Measurements from ENCODE around the gene STRN4.
"Not testable (repeated sequence)": the region's sequence is repeated elsewhere in the genome, so short reads cannot be mapped to it uniquely, and the experiment has no call there.

STRN4 gene

DNA sequence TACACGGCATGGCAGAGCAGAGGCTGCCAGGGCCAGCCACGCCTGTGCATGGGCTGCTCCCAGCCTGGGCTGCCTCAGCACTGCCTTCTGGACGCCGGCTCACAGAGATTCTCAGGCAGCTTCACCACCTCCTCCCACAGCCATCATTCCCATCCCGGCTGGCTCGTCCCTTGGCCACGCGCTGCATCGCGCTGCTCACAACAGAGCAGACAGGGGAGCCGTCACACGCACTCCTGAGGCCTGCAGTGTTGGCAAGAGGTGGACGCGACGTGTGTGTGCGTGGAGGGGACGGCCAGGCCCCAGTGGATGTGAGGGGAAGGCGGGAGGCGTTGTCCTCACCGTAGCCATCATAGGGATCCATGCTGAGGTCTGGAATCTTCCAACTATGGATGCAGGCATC lies 21.8 kb downstream of the STRN4 start:
- DNase-seq = no peak

GRCh38 chr19:46723471-46723870 lies 22.8 kb downstream of the STRN4 start:
- DNase-seq = no peak

DNA sequence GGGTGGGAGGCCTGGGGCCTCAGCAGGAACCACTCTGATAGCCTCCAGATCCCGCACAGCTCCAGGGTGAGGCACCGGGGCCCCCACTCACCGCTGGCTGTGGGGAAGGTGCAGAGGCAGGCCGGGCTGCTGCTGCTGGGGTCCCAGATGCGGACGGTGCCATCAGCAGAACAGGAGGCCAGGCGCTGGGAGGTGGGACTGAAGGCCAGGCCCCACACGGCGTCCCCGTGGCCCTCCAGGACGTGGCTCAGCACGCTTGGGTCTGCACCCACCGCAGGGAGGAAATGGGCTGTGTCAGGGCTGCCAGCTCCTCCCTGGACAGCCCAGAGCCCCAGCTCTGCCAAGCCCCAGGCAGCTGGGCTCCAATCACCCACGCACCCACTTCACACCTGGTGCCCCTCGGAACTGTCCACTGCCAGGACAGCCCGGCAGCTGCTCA lies 23.2 kb downstream of the STRN4 start:
- no peak for DNase-seq

DNA sequence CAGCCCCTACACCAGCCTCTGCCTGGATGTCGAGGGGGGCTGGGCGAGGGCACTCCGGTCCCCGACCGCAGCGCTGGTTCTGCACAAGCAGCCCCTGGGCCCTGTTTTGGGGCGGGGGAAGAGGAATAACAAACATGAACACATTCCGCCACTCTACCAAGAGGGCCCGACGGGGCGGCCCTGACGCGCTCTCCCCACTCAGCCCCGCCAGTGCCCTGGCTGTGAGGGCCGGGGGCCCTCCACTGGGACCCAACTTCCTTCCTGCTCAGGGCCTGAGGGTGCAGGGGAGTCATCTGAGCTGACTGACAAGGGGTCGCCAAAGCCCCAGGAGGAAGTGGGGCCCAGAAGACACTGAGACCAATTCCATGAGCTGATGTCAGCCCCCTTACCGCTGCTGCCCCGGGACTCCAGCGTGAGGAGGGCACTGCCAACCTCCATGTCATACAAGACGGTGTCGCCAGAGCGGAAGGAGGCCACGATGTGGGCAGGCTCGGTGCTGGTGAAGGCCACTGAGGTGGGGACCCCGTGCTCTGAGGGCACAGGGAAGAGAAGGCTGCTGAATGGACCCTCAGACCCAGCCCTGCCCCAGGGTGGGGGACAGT lies 23.7 kb downstream of the STRN4 start:
- DNase-seq = no peak

DNA sequence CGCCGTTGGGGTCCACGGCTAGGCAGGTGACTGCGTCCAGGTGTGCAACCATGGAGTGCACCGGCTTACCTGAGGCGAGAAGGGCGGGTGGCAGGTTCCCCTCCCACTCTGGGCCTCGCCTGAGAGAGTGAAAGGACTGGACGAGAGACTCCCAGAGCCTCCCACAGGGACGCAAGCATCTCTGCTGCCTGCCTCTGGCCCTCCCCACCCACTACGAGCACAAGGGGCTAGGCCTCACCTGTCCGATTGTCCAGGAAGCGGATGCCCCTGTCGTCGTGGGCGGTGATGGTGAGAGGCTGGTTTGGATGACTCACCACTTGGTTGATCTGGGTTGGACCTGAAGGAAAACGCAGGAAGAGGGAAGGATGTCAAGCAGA lies 24.3 kb downstream of the STRN4 start:
- DNase-seq = no peak

DNA sequence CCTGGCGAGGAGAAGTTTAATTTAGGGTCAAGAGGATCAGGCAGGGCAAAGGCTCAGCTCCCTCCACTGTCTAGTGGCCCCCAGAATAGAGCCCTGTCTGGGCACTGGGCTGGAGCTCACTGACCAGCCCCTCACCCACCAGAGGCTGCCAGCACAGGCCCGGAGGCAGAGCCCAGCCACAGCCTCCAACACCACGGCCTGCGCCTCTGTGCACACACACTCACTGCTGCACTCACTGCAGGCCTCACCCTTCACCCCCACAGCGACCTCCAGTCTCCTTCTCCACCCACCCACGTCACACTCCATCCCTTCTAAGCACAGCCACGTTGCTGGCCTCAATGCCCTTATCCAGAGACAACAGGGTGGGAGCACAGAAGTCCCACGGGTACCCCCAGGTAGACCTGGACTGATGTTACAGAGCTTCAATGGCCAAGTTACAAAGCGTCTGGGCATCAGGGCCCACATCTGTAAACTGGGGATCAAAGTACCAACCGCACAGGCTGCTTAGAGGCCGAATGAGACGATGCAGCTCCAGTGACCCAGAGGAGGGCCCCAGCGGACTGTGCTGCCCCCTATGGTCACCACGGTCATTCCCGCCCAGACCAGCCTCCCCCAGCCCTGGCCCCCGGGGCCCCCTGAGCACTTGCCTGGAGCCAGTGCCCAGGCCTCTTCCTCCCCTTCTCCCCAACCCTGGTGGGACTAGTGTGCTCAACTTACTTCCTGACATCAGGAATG lies 24.8 kb downstream of the STRN4 start:
- DNase-seq = no peak

DNA sequence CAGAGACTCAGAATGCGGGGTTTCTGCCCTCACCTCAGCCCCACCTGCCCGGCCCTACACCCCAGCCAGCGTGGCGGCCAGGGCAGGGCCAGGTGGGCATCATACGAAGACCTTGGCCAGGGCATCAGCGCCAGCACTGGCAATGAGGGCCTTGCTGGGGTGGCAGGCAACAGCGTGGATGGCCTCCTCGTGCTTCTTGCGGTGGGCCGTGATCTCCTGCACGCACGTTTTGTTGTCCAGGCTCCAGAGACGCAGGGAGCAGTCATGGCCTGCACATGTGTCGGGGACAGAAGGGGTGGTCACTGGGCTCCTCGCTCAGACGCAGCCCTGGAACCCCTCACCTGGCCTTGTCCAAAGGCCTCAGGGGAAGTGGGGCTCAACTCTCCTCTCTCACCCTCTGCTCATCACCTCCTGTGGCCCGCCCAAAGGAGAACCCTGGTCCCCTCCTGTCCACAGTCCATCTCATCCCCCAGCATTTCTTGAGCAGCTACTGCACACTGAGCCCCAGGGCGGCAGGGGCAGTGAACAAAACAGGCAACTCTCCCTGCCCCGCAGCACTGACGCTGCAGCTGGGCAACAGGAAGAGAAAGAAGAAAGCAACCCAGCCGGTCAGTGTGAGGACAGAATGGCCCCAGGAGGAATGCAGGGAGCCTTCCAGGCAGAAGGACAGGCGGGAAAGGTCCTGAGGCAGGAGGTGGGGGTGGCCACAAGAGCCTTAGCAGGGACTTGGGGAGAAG lies 25.6 kb downstream of the STRN4 start:
- no peak for DNase-seq

DNA sequence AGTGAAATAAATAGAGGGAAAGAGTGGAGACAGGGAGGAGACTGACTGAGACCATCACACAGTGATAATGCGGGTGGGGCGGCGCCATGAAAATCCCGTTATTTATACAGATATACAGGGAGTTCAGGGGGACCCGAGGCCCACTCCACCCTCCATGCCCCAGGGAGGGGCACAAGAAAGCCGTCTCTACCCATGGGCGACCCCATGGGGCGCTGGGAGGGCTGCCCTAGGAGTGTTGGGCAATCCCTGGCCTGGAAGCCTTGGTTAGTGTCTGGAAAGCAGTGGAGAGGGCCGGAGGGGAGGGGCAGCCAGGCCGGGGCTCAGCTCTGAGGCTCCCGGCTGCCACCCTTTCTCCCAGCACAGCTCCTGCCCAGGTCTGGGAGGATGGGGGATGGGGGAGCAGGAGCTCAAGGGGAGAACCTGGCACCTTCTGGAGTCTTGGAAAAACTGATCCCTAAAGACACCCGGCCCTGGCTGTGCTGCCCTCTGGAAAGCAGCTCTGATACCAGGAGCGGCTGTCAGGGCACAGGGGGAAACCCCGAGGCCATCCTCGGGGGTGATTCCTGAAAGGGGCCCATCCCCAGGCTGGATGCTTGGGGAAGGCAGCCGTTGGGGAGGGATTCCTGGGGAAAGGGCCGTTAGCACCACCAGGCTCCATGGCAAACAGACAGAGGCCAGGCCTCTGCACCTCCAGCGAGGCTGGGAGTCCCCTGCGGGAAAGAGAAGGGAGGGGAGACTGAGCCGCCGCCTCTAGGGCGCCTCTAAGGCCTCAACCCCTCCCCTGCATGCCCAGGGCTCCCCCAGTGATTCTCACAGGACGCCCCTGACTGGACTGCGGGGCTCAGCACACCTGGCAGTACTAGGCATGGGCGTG lies 26.4 kb downstream of the STRN4 start:
- DNase-seq = no peak

DNA sequence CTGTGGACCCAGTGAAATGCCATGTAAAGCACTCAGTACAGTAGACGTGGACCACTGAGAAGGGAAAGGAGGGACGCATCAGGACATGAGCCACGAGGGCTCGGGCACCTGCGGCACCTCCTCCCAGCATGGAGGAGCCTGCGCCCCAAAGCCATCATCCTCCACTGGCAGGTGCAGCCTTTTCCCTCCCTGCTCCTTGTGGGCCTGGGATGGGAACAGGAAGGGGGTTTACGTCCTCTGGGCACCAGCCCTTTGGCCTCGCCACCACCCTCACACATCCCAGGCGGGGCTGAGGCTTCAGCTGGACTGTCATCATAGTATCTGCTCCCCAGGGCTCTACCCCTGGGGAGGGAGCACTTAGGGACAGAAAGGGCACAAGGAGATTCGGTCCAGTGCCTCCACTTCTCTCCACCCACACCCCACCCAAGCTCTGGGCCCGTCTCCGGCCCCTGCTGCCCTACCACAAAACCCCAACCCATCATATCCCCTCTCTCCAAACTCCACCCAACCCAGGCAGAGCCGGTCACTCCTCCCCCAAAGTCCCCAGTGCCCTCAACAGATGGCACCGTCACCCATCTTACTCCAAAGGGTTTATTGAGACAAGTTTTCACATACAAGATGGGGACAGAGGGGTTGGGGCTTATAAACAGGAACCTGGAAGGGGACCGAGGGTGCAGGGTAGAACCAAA lies 27.2 kb downstream of the STRN4 start:
- no peak for DNase-seq

DNA sequence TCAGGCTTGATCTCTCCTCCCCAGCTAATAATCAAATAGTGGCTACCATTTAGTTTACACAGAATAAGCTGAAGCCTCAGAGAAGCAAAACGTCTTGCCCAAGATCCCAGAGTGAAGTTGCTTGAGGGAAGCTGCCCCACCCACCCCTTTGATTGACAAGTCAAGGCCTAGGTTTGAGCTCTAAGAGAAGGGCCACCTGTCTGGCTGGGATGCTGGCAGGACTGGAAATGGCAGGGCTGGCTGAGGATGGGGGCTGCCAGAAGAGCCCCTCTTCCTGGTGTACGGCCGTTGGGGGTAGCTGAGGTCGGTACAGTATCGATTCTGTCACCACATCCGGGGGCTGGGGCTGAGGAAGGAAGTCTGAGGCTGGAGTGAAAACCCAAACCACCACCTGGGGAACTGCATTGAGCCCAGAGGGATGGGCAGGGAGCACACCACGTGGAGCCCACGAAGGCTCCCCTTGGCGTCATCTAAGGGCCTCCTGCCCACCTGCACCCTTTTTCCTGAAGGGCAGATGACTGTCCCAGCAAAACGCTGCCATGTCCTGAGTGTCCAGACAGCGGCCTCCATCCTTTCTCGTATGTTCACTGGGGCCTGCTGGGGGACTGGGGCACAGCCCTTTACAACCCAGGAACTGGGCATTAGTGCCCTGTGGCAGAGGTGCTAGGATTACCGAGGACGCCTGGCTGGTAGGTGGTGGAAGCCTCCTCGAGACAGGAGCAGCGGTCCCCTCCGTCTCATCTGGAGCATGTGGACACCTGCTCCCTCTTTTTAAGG lies 27.9 kb downstream of the STRN4 start:
- no peak for DNase-seq

DNA sequence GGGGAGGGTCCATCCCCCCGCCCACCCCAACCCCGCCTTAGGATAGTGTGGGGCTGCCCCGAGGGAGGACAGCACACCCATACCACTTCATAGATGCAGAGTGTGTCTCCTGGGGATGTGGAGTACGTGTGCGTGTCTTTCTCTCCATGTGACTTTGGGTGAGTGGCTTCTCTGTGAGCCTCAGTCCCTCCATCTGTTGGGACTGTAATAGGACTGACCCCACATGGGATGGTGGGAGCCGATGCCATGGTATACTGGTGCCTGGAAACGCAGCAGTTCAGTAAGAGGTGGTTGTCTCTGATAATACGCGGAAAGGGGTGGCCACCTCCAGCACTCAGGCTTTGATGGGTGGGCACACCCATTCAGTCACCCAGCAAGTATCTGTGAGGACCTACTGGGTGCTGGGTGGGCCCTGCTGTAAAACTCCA lies 28.5 kb downstream of the STRN4 start:
- DNase-seq = no peak

DNA sequence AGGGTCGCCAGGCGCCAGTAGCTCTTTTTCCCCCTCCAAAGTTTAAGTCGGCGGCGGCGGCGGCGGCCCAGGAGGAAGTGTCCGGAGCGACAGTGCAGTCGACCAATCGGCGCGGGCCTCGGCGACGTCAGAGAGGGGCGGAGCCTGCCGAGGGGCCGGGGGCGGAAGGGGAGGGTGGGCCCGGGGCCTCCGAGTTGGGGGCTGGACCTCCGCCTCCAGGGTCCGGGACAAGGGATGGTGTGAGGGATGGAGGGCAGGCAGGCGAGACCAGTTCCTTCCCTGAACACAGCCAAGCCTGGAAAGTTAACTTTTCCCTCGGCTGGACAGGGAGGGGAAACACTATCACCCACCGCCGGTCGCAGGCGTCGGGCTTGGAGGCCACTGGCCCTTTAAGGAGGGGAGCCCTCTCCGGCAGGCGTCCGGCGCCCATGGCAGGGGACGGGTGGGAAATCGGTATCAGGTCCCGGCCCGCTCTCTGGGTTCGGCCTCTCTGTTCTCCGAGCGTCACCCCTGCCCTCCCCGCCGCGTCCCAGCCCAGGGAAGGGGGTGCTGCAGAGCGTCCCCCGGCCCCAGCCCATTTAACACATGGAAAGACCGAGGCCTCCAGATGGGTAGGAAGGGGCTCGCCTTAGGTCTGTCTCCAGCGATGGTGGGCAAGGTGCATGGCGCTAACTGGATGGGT lies 29.1 kb downstream of the STRN4 start, which contains the start of gene PRKD2:
PRKD2 (minus strand) TSS at position 81 of the 682 bp plus-strand sequence. CDS start 744 bp downstream, outside the sequence.
- DNase-seq = peak; percentile 37 to 84

GRCh38 chr19:46716672-46717033 lies 29.6 kb downstream of the STRN4 start:
- no peak for DNase-seq

GRCh38 chr19:46715975-46716671 lies 30.1 kb downstream of the STRN4 start:
- DNase-seq = no peak

- DNase-seq = no peak
Measured at GRCh38 chr19:46715620-46715974, 30.7 kb downstream of the STRN4 start.

GRCh38 chr19:46714444-46715106 lies 31.7 kb downstream of the STRN4 start:
- DNase-seq = no peak

DNA sequence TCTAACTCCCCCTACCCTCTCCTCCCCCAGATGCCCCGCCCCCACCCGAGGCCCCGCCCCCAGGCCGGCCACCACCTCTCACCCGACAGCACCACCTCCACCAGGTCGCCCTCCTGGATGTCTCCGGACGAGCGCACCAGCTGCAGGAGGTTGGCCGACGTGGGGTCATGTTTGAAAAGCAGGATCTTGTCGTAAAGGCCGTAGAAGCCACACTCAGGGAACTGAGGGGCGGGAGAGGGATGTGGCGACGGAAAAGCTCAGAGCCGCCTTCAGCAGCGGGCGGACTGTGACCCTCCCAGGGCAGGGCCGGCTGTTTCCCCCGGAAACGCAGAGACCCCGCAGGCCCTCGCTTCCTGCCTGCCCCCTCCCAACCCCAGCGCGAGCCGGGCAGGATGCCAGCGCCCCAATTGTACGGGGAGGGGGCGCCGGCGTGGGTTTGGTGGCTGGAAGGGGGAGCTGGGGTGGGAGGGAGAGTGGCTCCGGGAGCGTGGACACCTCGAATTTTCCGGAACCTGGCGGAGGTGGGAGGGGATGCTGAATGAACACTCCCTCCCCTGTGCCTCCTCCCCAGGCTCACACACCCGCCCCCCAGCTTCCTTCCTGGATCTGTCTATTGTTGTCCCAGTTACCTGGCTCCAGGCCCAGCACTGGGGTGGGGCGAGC lies 32.3 kb downstream of the STRN4 start:
- DNase-seq = no peak

GRCh38 chr19:46712768-46713338 lies 33.4 kb downstream of the STRN4 start:
- DNase-seq = not testable (repeated sequence)

GRCh38 chr19:46710687-46711086 lies 35.6 kb downstream of the STRN4 start:
- DNase-seq = no peak

All from NCI-H446 (cell line).